BJ (cell line): Measurements from ENCODE around the gene PLEKHA5. TPM values are rescaled to one million over a fixed set of nuclear protein-coding genes. Genes with fewer than 3 reads are reported as not detected.
"Not testable (repeated sequence)": the region's sequence is repeated elsewhere in the genome, so short reads cannot be mapped to it uniquely, and the experiment has no call there.

Experiments
- CTCF ChIA-PET: fragments of 350-600 bp; formaldehyde crosslinking; extraction: SDS; loops from one replicate; lab custom pipeline; 2021; ENCODE audit warnings: antibody characterized with exemption, inconsistent platforms; lab: Yijun Ruan, JAX
- POLR2A ChIA-PET: fragments of 300-600 bp; sonication (Branson Sonifier 250); formaldehyde crosslinking; extraction: SDS; loops from one replicate; lab custom pipeline; 2021; ENCODE audit warnings: antibody characterized with exemption; lab: Charles Lee
- DNase-seq: peaks from one replicate; pipeline ENCODE4 v3.0.0-alpha.2; 2011; ENCODE audit warnings: low read depth
- H3K27me3 ChIP-seq: 2 replicates; pipeline ENCODE4 v1.6.0; 2011; ENCODE audit warnings: low read length; ENCODE audit not compliant: control insufficient read depth, insufficient read depth
- H3K36me3 ChIP-seq: 2 replicates; pipeline ENCODE4 v1.5.1; 2011; ENCODE audit warnings: low read length; ENCODE audit not compliant: control insufficient read depth, insufficient read depth
- H3K4me3 ChIP-seq: 2 replicates; pipeline ENCODE4 v1.5.1; 2011; ENCODE audit warnings: low read depth, mild to moderate bottlenecking, control low read depth, low read length
- polyA plus RNA-seq: library from polyadenylated mRNA; depleted of rRNA; stranded (reverse); fragments of >200 nt; gene quantifications from 2 replicates; pipeline ENCODE4 v1.2.3, GENCODE V29; 2011
- TF ChIP-seq, protein P1 (sequence below): IDR thresholded peaks from 2 replicates; pipeline ENCODE4 v1.5.1; 2011; ENCODE audit warnings: low read depth, mild to moderate bottlenecking, control low read depth, inconsistent platforms, low read length, moderate library complexity; ENCODE audit not compliant: insufficient read depth

PLEKHA5 gene
- polyA plus RNA-seq, 1 experiment, result 5.8 TPM

DNA sequence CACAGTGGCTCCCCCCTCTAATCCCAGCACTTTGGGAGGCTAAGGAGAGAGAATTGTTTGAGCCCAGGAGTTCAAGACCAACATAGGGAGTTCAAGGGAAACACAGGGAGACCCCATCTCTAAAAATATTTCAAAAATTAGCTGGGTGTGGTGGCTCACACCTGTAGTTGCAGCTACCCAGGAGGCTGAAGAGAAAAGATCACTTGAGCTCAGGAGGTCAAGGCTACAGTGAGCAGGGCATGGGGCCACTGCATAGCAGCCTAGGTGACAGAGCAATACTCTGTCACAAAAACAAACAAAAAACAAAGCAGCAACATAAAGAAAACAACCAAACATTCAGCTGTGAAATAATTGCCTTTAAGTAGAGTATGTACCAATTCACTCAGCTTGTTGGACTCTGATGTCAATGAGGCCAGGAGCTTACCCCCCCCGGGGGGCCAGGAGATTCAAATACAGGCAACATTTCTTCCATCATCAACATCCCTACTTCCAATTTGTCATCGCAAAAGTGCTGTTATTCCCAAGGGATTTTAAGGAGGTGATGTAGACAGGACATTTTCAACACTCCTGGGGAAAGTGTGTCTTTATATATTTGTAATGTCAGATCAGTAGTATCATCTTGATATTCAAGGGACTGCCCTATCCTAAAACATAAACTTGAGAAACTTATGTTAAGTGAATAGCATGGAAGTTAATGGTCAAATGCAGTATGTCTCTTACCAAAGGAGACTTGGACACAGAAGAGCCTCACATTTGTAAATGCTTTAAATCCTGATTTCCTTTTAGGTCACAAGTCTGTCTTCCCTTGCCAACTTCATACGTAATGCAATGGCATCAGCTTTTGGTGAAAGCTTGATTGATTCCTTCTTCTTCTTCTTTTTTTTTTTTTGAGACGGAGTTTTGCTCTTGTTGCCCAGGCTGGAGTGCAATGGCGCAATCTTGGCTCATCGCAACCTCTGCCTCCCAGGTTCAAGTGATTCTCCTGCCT is 269.1 kb downstream of the PLEKHA5 start:
- ChIA-PET CTCF (no interaction called here), POLR2A (no interaction called here)
- Histone ChIP-seq H3K36me3 (no peaks in the 10 kb centered on the region), H3K27me3 (0 out of 2 replicates have a peak, but pooled peaks cover 2% of the 10 kb centered on the region), H3K4me3 (no peak overlapping the region)
- no peak for DNase-seq
- TF ChIP-seq, protein P1, sequence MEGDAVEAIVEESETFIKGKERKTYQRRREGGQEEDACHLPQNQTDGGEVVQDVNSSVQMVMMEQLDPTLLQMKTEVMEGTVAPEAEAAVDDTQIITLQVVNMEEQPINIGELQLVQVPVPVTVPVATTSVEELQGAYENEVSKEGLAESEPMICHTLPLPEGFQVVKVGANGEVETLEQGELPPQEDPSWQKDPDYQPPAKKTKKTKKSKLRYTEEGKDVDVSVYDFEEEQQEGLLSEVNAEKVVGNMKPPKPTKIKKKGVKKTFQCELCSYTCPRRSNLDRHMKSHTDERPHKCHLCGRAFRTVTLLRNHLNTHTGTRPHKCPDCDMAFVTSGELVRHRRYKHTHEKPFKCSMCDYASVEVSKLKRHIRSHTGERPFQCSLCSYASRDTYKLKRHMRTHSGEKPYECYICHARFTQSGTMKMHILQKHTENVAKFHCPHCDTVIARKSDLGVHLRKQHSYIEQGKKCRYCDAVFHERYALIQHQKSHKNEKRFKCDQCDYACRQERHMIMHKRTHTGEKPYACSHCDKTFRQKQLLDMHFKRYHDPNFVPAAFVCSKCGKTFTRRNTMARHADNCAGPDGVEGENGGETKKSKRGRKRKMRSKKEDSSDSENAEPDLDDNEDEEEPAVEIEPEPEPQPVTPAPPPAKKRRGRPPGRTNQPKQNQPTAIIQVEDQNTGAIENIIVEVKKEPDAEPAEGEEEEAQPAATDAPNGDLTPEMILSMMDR, result no peak

DNA sequence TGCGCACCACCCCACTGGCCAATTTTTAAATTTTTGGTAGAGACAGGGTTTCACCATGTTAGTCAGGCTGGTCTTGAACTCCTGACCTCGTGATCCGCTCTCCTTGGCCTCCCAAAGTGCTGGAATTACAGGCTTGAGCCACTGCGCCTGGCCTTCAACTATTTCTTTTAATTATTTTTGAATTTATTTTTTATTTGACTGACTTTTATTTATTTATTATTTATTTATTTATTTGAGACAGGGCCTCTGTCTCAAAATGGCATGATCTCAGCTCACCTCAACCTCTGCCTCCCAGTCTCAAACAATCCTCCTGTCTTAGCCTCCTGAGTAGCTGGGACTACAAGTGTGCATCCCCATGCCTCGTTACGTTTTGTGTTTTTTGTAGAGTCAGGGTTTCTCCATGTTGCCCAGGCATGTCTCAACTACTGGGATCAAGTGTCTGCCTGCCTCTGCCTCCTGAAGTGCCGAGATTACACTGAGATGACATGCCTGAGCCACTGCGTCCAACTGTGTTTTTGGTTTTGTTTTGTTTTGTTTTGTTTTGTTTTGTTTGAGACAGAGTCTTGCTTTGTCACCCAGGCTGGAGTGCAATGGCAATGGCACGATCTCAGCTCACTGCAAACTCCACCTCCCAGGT is 271.2 kb downstream of the PLEKHA5 start:
- H3K36me3 ChIP-seq, H3K4me3 ChIP-seq, H3K27me3 ChIP-seq, DNase-seq, POLR2A ChIA-PET: not testable (repeated sequence)
- CTCF ChIA-PET, result interaction anchor here (0.7 kb wide), 1 partner anchor 9 kb away, joined by 3 read pairs; no protein-coding TSS in a partner anchor

DNA sequence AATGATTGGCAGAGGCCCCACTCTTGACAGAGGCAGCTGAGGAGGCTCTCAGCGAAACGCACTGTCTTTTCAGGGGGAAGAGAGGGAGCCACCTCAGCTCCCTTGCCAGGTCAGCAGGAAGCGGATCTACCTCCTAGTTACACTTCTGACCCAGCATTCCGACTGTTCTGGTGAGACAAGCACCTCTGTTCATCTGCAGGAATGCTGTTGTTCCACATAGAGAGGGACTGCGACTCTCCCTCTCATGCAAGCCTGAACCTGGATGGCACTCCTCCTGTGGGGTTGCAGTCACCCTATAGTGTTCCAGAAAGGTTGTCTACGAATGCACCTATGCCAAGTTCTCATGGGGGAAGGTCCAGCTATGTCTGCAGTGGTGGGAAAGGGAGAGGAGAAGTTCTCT is 272.7 kb downstream of the PLEKHA5 start:
- TF ChIP-seq, protein P1, result no peak
- POLR2A ChIA-PET, result no interaction called here
- Histone ChIP-seq H3K36me3 (no peaks in the 10 kb centered on the region), H3K27me3 (0 out of 2 replicates have a peak, but pooled peaks cover 2% of the 10 kb centered on the region), H3K4me3 (no peak overlapping the region)
- DNase-seq, result no peak
- CTCF ChIA-PET, result no interaction called here

DNA sequence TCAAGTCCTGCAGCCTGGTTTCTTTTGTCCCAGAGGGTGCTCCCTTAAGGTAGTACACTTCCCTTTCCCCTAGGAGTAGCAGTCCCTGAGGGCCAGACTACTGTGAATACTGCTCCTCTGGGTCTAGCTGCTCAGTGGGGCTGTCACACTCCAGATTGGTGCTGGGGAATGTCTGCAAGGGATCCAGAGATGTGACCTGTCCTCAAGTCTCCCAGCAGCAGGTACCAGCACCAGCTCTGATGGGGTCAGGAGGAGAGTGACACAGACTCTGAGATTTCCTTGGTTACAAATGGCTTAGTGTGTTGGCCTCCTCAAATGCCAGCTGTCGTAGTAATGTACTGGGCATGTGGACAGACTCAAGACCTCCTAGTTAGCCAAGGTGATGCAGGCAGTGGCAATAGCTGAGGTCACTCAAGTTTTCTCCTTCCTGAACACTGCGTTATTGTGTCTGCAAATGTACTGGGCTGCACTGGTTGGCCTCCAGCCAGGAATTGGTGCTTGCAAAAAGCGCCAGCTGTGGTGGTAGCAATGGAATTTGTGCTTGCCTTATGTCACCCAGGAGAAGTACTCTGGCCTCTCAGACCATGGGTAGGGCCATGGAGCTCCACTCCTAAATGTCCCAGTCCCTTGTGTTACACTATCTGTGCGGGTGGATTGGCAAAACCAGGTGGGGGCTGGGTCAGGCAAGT is 273.4 kb downstream of the PLEKHA5 start:
- Histone ChIP-seq H3K27me3 (0 out of 2 replicates have a peak, but pooled peaks cover 2% of the 10 kb centered on the region), H3K4me3 (no peak overlapping the region), H3K36me3 (no peaks in the 10 kb centered on the region)
- ChIA-PET POLR2A (no interaction called here), CTCF (no interaction called here)
- DNase-seq, result no peak
- TF ChIP-seq, protein P1, result no peak

DNA sequence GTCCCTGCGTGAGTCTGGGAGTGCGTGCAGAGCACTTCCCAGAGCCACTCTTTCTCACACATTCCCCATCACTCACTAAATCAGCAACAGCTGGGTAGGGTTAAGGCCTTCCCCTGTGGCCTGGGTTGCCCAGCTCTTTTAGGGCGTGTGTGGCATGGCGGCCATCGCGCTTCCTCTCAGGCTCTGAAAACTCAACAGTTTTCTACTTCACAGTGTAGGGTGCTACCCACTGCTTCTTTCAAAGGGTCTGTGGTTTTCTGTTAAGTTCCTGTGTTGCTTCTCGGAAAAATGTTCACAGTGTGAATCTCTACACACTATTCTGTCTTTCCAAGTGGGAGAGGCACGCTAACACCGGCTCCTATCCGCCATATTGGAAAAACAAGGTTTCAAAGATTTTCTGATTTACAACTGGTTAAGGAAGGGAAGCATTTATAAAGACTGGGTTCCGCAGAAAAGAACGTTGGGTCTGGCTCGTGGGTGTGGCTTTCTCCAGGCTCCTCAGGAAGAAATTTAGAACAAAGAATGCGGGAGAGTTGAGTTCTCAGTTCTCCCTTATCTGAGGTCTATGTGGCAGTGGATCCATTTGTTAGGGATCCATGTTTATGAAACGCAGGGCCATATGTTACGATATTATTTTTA is 274.8 kb downstream of the PLEKHA5 start:
- TF ChIP-seq, protein P1, result no peak
- 0 out of 2 replicates have a peak, but pooled peaks cover 2% of the 10 kb centered on the region for H3K27me3 ChIP-seq
- DNase-seq, result no peak
- no peak overlapping the region for H3K4me3 ChIP-seq
- ChIA-PET CTCF (no interaction called here), POLR2A (no interaction called here)
- H3K36me3 ChIP-seq, result no peaks in the 10 kb centered on the region
